Activated CD8-positive, alpha-beta T cell treated with anti-CD3 and anti-CD28 coated beads for 36 hours (primary cell): ENCODE measurements around the gene BPIFA1. TPM values are rescaled to one million over a fixed set of nuclear protein-coding genes. Genes with fewer than 3 reads are reported as not detected.

Experiments
- ATAC-seq: fragments of 200-7000 bp; cut with Tn5 transposase; one replicate; pipeline ENCODE4 v1.10.0; 2021; ENCODE audit warnings: mild to moderate bottlenecking, moderate library complexity
- CTCF ChIA-PET: fragments of 350-600 bp; sonication (Branson Sonifier 250); formaldehyde crosslinking; loops from one replicate; lab custom pipeline; 2021; ENCODE audit warnings: antibody characterized with exemption; lab: Charles Lee
- POLR2A ChIA-PET: fragments of 350-600 bp; sonication (Branson Sonifier 250); formaldehyde crosslinking; loops from one replicate; lab custom pipeline; 2021; ENCODE audit warnings: antibody characterized with exemption; lab: Charles Lee
- DNase-seq: peaks from one replicate; pipeline ENCODE4 v3.0.0-alpha.2; 2020
- H3K27ac Mint-ChIP-seq: one replicate; pipeline ENCODE4 v1.8.0; 2021; ENCODE audit warnings: mild to moderate bottlenecking, mixed read lengths
- H3K27me3 Mint-ChIP-seq: one replicate; pipeline ENCODE4 v1.8.0; 2021; ENCODE audit warnings: mixed read lengths
- H3K36me3 Mint-ChIP-seq: one replicate; pipeline ENCODE4 v1.8.0; 2021; ENCODE audit warnings: low read depth, mixed read lengths
- H3K4me1 Mint-ChIP-seq: one replicate; pipeline ENCODE4 v1.8.0; 2021; ENCODE audit warnings: low read depth, mixed read lengths
- H3K4me3 Mint-ChIP-seq: one replicate; pipeline ENCODE4 v1.8.0; 2021; ENCODE audit warnings: mild to moderate bottlenecking, moderate library complexity, mixed read lengths
- H3K9me3 Mint-ChIP-seq: one replicate; pipeline ENCODE4 v1.8.0; 2021; ENCODE audit warnings: mixed read lengths
- intact Hi-C: fragments of 100-400 bp; cut with micrococcal nuclease; formaldehyde crosslinking; loops from one replicate; pipeline ENCODE4 v1.10.0; 2022
- total RNA-seq, 2 experiments: library from RNA; stranded (reverse); gene quantifications; one replicate each; pipeline ENCODE4 v1.2.3, GENCODE V29; 2021
- TF ChIP-seq, protein P1 (sequence below): fragments of 200-600 bp; IDR thresholded peaks from one replicate; pipeline ENCODE4 v1.8.0; 2022; ENCODE audit warnings: antibody characterized with exemption, mild to moderate bottlenecking

BPIFA1 gene
- total RNA-seq, 2 experiments from 2014 or later = not detected

- no peak overlapping the region for H3K4me3 Mint-ChIP-seq
- no peaks in the 10 kb centered on the region for H3K4me1 Mint-ChIP-seq
- ChIA-PET POLR2A (no interaction called here), CTCF (interaction anchor here (1.3 to 1.8 kb wide), 3 partner anchors 11 to 46 kb away, joined by 3 to 6 read pairs (median 3); no protein-coding TSS in a partner anchor)
- intact Hi-C loops = no loop called here
- H3K9me3 Mint-ChIP-seq = no peaks in the 10 kb centered on the region
- no peak for DNase-seq
- no peak overlapping the region for H3K27ac Mint-ChIP-seq
- TF ChIP-seq, protein P1, sequence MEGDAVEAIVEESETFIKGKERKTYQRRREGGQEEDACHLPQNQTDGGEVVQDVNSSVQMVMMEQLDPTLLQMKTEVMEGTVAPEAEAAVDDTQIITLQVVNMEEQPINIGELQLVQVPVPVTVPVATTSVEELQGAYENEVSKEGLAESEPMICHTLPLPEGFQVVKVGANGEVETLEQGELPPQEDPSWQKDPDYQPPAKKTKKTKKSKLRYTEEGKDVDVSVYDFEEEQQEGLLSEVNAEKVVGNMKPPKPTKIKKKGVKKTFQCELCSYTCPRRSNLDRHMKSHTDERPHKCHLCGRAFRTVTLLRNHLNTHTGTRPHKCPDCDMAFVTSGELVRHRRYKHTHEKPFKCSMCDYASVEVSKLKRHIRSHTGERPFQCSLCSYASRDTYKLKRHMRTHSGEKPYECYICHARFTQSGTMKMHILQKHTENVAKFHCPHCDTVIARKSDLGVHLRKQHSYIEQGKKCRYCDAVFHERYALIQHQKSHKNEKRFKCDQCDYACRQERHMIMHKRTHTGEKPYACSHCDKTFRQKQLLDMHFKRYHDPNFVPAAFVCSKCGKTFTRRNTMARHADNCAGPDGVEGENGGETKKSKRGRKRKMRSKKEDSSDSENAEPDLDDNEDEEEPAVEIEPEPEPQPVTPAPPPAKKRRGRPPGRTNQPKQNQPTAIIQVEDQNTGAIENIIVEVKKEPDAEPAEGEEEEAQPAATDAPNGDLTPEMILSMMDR = no peak
- no peak for ATAC-seq
- H3K27me3 Mint-ChIP-seq = no peaks in the 10 kb centered on the region
- H3K36me3 Mint-ChIP-seq = no peaks in the 10 kb centered on the region
Observed at GRCh38 chr20:33246077-33246476, 10.3 kb downstream of the BPIFA1 start.

GRCh38 chr20:33249456-33249855 lies 13.7 kb downstream of the BPIFA1 start:
- H3K27ac Mint-ChIP-seq = no peak overlapping the region
- H3K9me3 Mint-ChIP-seq = no peaks in the 10 kb centered on the region
- TF ChIP-seq, protein P1 = no peak
- intact Hi-C loops = no loop called here
- no peak overlapping the region for H3K4me3 Mint-ChIP-seq
- ChIA-PET POLR2A (no interaction called here), CTCF (interaction anchor here (2.0 kb wide), 1 partner anchor 12 kb away, joined by 4 read pairs; no protein-coding TSS in a partner anchor)
- no peaks in the 10 kb centered on the region for H3K36me3 Mint-ChIP-seq
- H3K4me1 Mint-ChIP-seq = no peaks in the 10 kb centered on the region
- DNase-seq = no peak
- peaks cover 2% of the 10 kb centered on the region for H3K27me3 Mint-ChIP-seq
- ATAC-seq = no peak

DNA sequence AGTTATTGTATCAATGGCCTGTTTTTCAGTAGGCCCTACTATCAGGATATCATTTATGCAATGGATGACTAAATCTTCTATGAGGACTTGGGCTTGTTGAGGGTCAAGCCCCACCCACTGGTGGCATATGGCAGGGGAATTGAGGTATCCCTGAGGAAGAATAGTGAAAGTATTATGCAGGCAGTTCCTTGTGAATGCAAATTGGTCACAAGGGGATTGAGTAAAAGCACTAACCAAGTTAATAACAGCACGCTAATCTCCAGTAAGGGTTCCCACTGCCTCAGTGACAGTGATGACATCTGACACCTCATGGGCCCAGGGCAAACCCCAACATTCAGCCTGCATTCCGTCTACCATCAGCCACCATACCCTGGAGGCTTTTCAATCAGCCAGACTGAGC lies 14.9 kb downstream of the BPIFA1 start:
- Mint-ChIP-seq H3K27ac (no peak overlapping the region), H3K27me3 (peaks cover 4% of the 10 kb centered on the region), H3K4me3 (no peak overlapping the region), H3K4me1 (no peaks in the 10 kb centered on the region), H3K36me3 (no peaks in the 10 kb centered on the region), H3K9me3 (no peaks in the 10 kb centered on the region)
- ATAC-seq (no peak), DNase-seq (no peak)
- intact Hi-C loops = no loop called here
- TF ChIP-seq, protein P1 = no peak
- CTCF ChIA-PET = no interaction called here
- POLR2A ChIA-PET = no interaction called here

GRCh38 chr20:33251496-33251895 lies 15.7 kb downstream of the BPIFA1 start:
- Mint-ChIP-seq H3K4me1 (no peaks in the 10 kb centered on the region), H3K36me3 (no peaks in the 10 kb centered on the region), H3K9me3 (no peaks in the 10 kb centered on the region), H3K27ac (no peak overlapping the region), H3K4me3 (no peak overlapping the region), H3K27me3 (peaks cover 4% of the 10 kb centered on the region)
- TF ChIP-seq, protein P1 = no peak
- no peak for DNase-seq
- ATAC-seq = no peak
- POLR2A ChIA-PET = interaction anchor here (1.0 kb wide), 1 partner anchor 94 kb away, joined by 3 read pairs; no protein-coding TSS in a partner anchor
- intact Hi-C loops = no loop called here
- CTCF ChIA-PET = no interaction called here

GRCh38 chr20:33252460-33252859 lies 16.7 kb downstream of the BPIFA1 start:
- Mint-ChIP-seq H3K36me3 (no peaks in the 10 kb centered on the region), H3K9me3 (no peaks in the 10 kb centered on the region), H3K27ac (no peak overlapping the region), H3K27me3 (peaks cover 4% of the 10 kb centered on the region), H3K4me1 (no peaks in the 10 kb centered on the region), H3K4me3 (no peak overlapping the region)
- POLR2A ChIA-PET = interaction anchor here (1.0 kb wide), 1 partner anchor 93 kb away, joined by 3 read pairs; no protein-coding TSS in a partner anchor
- ATAC-seq = no peak
- intact Hi-C loops = no loop called here
- CTCF ChIA-PET = interaction anchor here (1.4 kb wide), 1 partner anchor 10 kb away, joined by 3 read pairs; no protein-coding TSS in a partner anchor
- no peak for DNase-seq
- TF ChIP-seq, protein P1 = no peak
